ENCODE measurements around the gene ZNF146. TPM values are rescaled to one million over a fixed set of nuclear protein-coding genes. Genes with fewer than 3 reads are reported as not detected.

The ZNF146 gene
- total and polyA plus RNA-seq, 2 experiments from 2014 or later: 143 to 249 TPM

DNA sequence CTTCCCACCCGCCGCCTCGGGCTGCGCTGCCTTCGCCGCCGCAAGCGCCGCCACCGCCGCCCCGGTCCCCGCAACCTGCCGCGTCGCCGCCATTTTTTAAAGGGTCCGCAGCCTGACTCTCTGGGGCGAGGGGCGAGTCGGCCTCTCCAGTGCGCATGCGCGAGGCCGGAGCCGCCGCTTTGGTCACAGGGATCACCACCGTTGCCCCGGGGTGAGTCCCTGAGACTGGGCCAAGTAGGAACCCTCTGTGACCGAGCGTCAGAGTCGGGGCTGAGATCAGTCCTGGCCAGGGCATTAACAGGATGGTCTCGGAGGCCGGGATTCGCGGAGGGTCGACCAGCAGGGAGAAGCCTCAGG, 42.6 kb downstream of the ZNF146 start:
- Mint-ChIP-seq H3K4me3 (no peak overlapping the region), H3K9me3 (peaks cover 37% of the 10 kb centered on the region), H3K4me1 (no peaks in the 10 kb centered on the region), H3K27ac (no peak overlapping the region), H3K36me3 (ENCODE audit: low read depth) (peaks cover 15% of the 10 kb centered on the region), H3K27me3 (ENCODE audit: insufficient read depth, low read depth, poor library complexity) (peaks cover 2% of the 10 kb centered on the region)
- H2AFZ ChIP-seq: 0 out of 2 replicates have a peak overlapping the region, but pooled peaks have one; percentile 28
- H3K4me1 ChIP-seq (ENCODE audit: insufficient read depth): no peaks in the 10 kb centered on the region
- H3K4me3 ChIP-seq: peak overlapping the region; percentile 64
- no peaks in the 10 kb centered on the region for H3K36me3 ChIP-seq (ENCODE audit: insufficient read depth)
- DNase-seq (ENCODE audit: low spot score) (peak; percentile 81), ATAC-seq (no peak)
- H3K27ac ChIP-seq (ENCODE audit: low read depth): no peak overlapping the region
- peak overlapping the region; percentile 73 for H3K4me2 ChIP-seq
- H4K20me1 ChIP-seq (replicated peaks; ENCODE audit: insufficient read depth): no peaks in the 10 kb centered on the region
- no peaks in the 10 kb centered on the region for H3K9me2 ChIP-seq (ENCODE audit: insufficient read depth)
- TF ChIP-seq STAT1 (IDR thresholded peaks at IDR 0.05; ENCODE audit: unreplicated experiment) (no peak), EZH2phosphoT487 (IDR thresholded peaks at IDR 0.05; ENCODE audit: unreplicated experiment) (no peak), POLR2AphosphoS5 (IDR thresholded peaks at IDR 0.05; ENCODE audit: low read depth) (peak; percentile 51)
- no peaks in the 10 kb centered on the region for H3K79me2 ChIP-seq (replicated peaks; ENCODE audit: insufficient read depth)
- no peaks in the 10 kb centered on the region for H3K27me3 ChIP-seq (ENCODE audit: insufficient read depth)
- H3F3A ChIP-seq (replicated peaks; ENCODE audit: low read depth): no peaks in the 10 kb centered on the region

DNA sequence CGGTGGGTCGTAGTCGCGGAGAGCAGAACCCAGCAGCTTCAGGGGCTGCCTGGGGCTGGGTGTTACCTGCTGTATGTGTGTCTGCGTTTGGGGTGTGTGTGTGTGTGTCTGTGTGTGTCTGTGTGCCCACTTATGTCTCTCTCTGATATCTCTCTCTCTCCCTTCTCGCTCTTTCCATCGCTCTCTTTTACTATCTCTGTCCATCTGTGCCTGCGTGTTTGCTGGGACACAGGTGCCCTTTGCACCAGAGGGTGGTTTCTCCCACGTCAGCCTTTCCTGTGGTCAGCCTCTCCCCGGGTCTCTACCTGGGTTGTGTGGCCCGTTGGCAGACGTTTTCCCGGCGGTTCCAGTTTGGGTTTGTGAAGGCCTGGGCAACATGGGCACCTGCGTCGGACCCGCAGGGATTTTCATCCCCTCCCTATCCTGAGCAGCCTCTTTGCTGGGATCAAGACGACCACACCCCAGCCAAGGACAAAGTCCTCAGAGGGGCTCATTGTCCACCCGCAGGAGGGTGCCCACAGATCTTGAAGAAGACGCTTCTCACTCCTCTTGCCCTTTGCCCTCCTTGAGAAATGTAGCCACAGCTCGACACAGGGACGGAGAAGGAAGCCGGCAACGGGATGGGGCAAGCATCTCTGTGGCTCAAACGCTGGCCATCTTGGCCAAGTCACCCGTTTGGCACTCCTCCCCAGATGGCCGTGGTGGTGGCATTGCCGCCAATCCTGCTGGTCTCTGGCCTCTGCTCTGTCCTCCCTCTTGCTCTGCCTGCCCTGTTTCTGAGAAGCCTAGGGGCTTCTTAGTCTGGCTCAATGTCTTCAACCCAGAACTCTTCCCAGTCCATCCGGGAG, 43.3 kb downstream of the ZNF146 start:
- Mint-ChIP-seq H3K27me3 (ENCODE audit: insufficient read depth, low read depth, poor library complexity) (peaks cover 2% of the 10 kb centered on the region), H3K27ac (no peak overlapping the region), H3K36me3 (ENCODE audit: low read depth) (peaks cover 15% of the 10 kb centered on the region), H3K9me3 (peaks cover 36% of the 10 kb centered on the region), H3K4me1 (no peaks in the 10 kb centered on the region), H3K4me3 (no peak overlapping the region)
- Histone ChIP-seq H3K4me3 (peak overlapping the region; percentile 64), H3F3A (replicated peaks; ENCODE audit: low read depth) (no peaks in the 10 kb centered on the region), H4K20me1 (replicated peaks; ENCODE audit: insufficient read depth) (no peaks in the 10 kb centered on the region), H3K36me3 (ENCODE audit: insufficient read depth) (no peaks in the 10 kb centered on the region), H3K4me1 (ENCODE audit: insufficient read depth) (no peaks in the 10 kb centered on the region), H3K9me2 (ENCODE audit: insufficient read depth) (no peaks in the 10 kb centered on the region), H2AFZ (no peak overlapping the region), H3K27ac (ENCODE audit: low read depth) (no peak overlapping the region), H3K4me2 (peak overlapping the region; percentile 73), H3K27me3 (ENCODE audit: insufficient read depth) (no peaks in the 10 kb centered on the region), H3K79me2 (replicated peaks; ENCODE audit: insufficient read depth) (no peaks in the 10 kb centered on the region)
- ATAC-seq: no peak
- DNase-seq (ENCODE audit: low spot score): no peak
- no peak for TF ChIP-seq POLR2AphosphoS5 (IDR thresholded peaks at IDR 0.05; ENCODE audit: low read depth)
- TF ChIP-seq EZH2 (IDR thresholded peaks at IDR 0.05; ENCODE audit: low read depth, unreplicated experiment): no peak
- no peak for TF ChIP-seq CREB1 (CRISPR knock-in tag; IDR thresholded peaks at IDR 0.05; ENCODE audit: low read depth)

DNA sequence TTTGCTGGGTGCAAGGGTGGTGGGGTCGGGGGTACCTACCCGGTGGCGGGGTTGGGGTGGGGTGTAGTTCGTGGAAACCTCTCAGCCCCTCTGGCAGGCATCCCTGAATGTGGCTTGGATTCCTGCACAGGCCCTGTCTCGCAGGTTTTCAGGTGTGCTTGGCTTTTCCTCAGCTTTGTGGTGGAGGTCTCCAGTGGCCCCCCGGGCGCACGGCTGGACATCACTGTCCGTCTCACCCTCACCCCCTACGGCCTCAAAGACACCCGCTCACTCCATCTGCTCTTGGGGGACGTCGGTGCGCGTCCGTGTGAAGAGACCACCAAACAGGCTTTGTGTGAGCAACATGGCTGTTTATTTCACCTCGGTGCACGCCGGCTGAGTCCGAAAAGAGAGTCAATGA, 44.3 kb downstream of the ZNF146 start:
- H3K4me2 ChIP-seq: no peak overlapping the region
- TF ChIP-seq CREB1 (CRISPR knock-in tag; IDR thresholded peaks at IDR 0.05; ENCODE audit: low read depth) (no peak), STAT1 (IDR thresholded peaks at IDR 0.05; ENCODE audit: unreplicated experiment) (no peak), JUNB (IDR thresholded peaks at IDR 0.05; ENCODE audit: unreplicated experiment) (no peak), POLR2AphosphoS5 (IDR thresholded peaks at IDR 0.05; ENCODE audit: low read depth) (no peak), ZNF114 (CRISPR knock-in tag; IDR thresholded peaks at IDR 0.05) (no peak)
- TF ChIP-seq, protein P1, sequence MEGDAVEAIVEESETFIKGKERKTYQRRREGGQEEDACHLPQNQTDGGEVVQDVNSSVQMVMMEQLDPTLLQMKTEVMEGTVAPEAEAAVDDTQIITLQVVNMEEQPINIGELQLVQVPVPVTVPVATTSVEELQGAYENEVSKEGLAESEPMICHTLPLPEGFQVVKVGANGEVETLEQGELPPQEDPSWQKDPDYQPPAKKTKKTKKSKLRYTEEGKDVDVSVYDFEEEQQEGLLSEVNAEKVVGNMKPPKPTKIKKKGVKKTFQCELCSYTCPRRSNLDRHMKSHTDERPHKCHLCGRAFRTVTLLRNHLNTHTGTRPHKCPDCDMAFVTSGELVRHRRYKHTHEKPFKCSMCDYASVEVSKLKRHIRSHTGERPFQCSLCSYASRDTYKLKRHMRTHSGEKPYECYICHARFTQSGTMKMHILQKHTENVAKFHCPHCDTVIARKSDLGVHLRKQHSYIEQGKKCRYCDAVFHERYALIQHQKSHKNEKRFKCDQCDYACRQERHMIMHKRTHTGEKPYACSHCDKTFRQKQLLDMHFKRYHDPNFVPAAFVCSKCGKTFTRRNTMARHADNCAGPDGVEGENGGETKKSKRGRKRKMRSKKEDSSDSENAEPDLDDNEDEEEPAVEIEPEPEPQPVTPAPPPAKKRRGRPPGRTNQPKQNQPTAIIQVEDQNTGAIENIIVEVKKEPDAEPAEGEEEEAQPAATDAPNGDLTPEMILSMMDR (conservative IDR thresholded peaks at IDR 0.05; ENCODE audit: low read depth in 2 of 2): no peak

More for the DNA sequence above, 44.3 kb downstream of the ZNF146 start:
- no peak for ATAC-seq
- Mint-ChIP-seq H3K27ac (no peak overlapping the region), H3K9me3 (peaks cover 34% of the 10 kb centered on the region), H3K4me1 (no peaks in the 10 kb centered on the region), H3K4me3 (no peak overlapping the region), H3K27me3 (ENCODE audit: insufficient read depth, low read depth, poor library complexity) (peaks cover 3% of the 10 kb centered on the region), H3K36me3 (ENCODE audit: low read depth) (peaks cover 21% of the 10 kb centered on the region)
- Histone ChIP-seq H3K27me3 (ENCODE audit: insufficient read depth) (no peaks in the 10 kb centered on the region), H3F3A (replicated peaks; ENCODE audit: low read depth) (no peaks in the 10 kb centered on the region), H3K9me2 (ENCODE audit: insufficient read depth) (no peaks in the 10 kb centered on the region), H4K20me1 (replicated peaks; ENCODE audit: insufficient read depth) (no peaks in the 10 kb centered on the region), H3K4me1 (ENCODE audit: insufficient read depth) (no peaks in the 10 kb centered on the region), H3K79me2 (replicated peaks; ENCODE audit: insufficient read depth) (no peaks in the 10 kb centered on the region), H2AFZ (no peak overlapping the region), H3K4me3 (no peak overlapping the region), H3K36me3 (ENCODE audit: insufficient read depth) (no peaks in the 10 kb centered on the region), H3K27ac (ENCODE audit: low read depth) (no peak overlapping the region)
- no peak for DNase-seq (ENCODE audit: low spot score)

Data from GM23338 (cell line).